Frontal cortex (tissue), 4 donors: ENCODE data around the gene NTM. TPM values are rescaled to one million over a fixed set of nuclear protein-coding genes. Genes with fewer than 3 reads are reported as not detected.

Source experiments
- DNase-seq, 2 donors: peaks; one replicate each; pipeline ENCODE4 v3.0.0; 2012; ENCODE audit warnings: low spot score in 2 of 2
- FAIRE-seq: peaks from 2 replicates; lab custom pipeline; 2012; peaks lifted over from hg19 to GRCh38; lab: Jason Lieb, UNC
- total RNA-seq: library from RNA; depleted of rRNA; stranded (reverse); fragments of >200 nt; gene quantifications from one replicate; pipeline ENCODE4 v1.2.3, GENCODE V29; 2014
- donor health status: control.
- donor health status: control.
- donor health status: control.

Gene NTM
- total RNA-seq, 1 donor from 2014 or later, result 119 TPM

GRCh38 chr11:131979364-131979763 is 608.9 kb downstream of the NTM start:
- DNase-seq (no peak), FAIRE-seq (no peak)

DNA sequence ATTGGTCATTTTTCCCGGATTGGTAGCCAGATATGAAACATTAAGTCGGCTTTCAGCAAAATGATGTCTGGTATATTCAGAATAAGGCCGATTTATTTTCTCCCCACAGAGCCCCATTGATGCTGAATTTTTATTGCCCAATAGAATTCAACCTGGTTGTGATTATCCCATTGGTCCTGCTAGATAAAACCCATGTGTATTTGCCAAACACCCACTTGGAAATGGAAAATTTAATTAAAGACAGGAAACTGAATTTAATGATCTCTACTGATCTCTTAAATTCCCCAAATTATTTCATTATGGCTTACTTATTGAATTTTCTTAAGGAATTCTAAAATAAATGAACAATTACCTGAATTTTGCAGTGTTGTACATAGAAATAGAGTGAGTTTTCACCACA is 609.8 kb downstream of the NTM start:
- DNase-seq (no peak), FAIRE-seq (no peak)

- FAIRE-seq, result no peak
- peak in 1 of 2 donors; percentile 5 for DNase-seq
Observed at GRCh38 chr11:131980888-131981668, 610.7 kb downstream of the NTM start.

- FAIRE-seq (no peak), DNase-seq (no peak)
Observed at GRCh38 chr11:131982154-131982553, 611.7 kb downstream of the NTM start.

GRCh38 chr11:131985846-131986301 is 615.5 kb downstream of the NTM start:
- DNase-seq (no peak), FAIRE-seq (no peak)

- DNase-seq (no peak), FAIRE-seq (no peak)
Observed at GRCh38 chr11:131987703-131988102, 617.3 kb downstream of the NTM start.

GRCh38 chr11:131991606-131992005 is 621.2 kb downstream of the NTM start:
- DNase-seq (no peak), FAIRE-seq (no peak)

GRCh38 chr11:131993246-131993645 is 622.8 kb downstream of the NTM start:
- DNase-seq, result no peak
- FAIRE-seq, result no peak

- DNase-seq (no peak), FAIRE-seq (no peak)
Observed at GRCh38 chr11:131998020-131998419, 627.6 kb downstream of the NTM start.

DNA sequence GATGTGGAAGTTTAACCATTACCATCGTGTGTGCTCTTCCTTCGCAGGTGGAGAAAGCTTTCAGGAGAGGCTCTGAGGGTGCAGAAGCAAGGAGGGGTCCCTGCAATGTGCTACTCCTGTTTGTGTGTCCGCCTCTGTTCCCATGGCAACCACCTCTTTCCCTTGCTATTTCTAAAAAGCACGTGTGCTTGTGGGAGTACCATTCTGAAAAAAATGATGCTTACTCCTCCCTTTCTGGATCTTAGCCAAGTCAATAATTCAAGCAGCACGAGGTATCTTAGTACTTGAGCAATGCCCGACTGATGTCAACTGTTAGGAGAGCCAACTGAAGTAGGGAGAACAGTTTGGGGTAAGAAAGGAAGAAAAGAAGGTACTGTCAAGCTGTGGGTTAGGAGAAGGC is 628.7 kb downstream of the NTM start:
- DNase-seq, result no peak
- no peak for FAIRE-seq

GRCh38 chr11:131999955-132000354 is 629.5 kb downstream of the NTM start:
- DNase-seq, result no peak
- FAIRE-seq, result no peak

DNA sequence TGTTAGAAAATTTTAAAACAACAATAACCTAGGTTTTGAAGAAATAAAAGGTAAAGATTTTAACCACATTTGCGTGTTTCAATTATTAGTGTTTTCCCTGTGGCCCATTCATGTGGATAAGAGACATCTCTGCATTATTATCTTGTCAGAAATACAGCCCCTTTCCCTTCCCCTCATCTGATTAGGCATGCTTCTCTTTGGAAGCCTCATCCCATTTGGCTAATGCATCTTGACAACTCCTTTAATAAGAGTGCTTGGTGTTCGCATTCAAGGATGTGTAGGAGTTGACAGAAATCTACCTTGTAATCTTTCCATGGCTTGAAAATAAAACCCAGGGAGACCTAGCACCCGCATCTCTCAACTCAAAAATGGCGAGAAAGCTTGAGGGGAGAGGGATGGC is 635.5 kb downstream of the NTM start:
- FAIRE-seq, result no peak

GRCh38 chr11:132006884-132007580 is 636.6 kb downstream of the NTM start:
- FAIRE-seq (no peak), DNase-seq (no peak)

More for the DNA sequence above, 635.5 kb downstream of the NTM start:
- DNase-seq, result no peak

DNA sequence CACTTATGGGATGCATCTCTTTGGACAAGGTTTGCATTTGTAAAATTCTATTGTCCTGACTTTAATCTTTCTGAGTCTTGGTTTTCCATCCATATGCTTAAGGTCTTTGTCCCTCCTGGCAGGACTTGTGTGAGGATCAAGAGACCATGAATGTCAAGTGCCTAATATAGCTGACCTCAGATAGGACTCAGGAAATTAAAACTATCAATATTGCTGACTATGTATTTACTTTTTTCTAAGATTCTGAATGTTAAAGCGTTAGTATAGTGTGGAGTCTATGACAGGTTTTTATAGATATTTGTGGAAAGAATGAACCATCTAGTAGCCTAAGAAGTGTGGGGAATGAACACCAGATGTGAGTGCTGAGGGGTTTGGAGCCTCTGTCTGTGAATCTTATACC is 637.8 kb downstream of the NTM start:
- DNase-seq (no peak), FAIRE-seq (no peak)

- FAIRE-seq (no peak), DNase-seq (no peak)
Observed at GRCh38 chr11:132008872-132009271, 638.5 kb downstream of the NTM start.

- FAIRE-seq (peak; percentile 86), DNase-seq (no peak)
Observed at GRCh38 chr11:132020001-132020400, 649.6 kb downstream of the NTM start.

DNA sequence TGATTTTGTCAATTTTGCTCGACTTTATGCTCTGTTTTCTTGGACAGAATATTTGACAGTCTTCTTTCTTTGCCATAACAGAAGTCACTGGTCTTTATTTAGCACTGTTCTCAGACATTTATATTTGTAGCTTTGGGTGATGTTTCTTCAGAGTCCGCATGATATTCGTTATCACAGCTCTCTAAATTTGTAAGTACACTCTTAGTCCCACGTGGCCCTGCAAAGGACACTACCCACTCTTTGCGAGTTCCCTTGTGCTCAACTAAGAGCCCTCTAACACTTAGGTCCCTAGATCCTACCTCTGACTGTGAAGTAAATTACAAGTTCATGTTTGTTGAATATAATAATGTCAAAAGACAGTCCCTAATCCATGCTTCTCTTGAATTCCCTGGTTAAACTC is 651.9 kb downstream of the NTM start:
- DNase-seq, result no peak
- no peak for FAIRE-seq

DNA sequence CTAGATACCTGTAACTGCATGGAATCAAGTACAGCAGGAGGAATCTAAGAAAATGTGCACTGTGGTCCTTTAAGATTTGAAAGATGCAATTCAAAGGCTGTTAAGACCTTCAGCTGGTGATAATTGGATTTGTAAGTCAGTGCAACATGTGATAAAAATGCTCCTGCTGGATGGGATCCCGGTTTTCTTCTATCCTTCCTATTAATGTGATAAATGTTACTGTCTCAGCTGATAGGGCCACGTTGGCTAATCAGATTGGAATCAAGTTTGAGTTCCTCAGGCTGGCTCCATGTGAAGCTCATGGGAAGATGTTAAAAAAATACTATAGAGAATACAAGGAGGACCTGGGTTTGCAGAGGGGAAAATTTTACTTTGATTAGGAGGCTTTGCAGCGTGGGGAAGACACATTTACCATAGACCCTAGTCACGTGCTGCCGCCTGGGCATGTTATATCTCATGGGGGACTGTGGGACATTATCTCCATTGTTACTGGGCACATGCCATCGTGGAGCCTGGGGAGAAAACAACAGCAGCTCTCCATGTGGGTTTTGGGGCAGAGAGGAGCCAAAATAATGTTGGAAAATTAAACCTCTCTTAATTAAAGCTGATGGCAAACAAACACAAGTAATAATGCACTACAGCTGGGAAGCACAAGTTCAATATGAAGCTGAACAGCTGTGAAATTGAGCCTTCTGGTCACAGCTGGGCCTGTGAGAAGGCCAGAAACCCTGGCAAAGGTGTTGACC is 652.5 kb downstream of the NTM start:
- FAIRE-seq (no peak), DNase-seq (no peak)

DNA sequence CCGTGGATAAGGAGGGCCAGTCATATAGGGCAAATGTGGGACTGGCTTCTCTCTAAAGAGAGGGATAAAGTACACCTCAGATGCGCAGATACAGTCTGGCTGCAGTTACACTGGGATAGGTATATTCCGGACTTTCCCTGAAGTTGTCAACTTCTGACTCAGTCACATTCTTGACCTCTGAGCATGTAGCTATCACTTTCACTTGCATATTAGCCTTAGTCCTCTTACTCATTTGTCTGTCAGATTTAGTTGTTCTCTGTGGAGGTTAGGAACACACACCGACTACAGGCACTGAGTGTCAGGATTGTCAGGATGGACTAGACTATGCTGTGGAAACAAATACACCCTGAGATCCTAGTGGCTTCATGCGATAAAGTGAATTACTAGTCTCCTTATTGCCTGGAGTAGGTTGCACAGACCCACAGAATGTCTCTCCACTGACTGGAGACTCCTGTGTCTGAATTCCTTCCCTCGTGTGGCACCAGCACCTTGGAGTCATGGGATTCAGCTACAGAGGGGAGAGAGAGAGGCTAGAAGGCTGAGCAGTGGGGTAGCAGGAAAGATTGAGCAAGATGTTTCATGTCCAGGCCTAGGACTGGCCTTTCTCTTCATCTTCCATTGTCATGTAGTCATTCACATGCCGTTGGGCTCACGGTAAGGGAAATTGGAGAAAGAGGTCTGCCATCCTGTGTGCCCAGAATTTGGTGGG is 654.3 kb downstream of the NTM start:
- FAIRE-seq (no peak), DNase-seq (no peak)

- FAIRE-seq (no peak), DNase-seq (no peak)
Observed at GRCh38 chr11:132026746-132027145, 656.3 kb downstream of the NTM start.
